Measurements from ENCODE around the gene BCAP29.

Gene BCAP29

GRCh38 chr7:107579554-107579884 is 527 bp upstream of the BCAP29 start:
- H4K20me1 ChIP-seq (ENCODE audit: low read depth, low read length): no peaks in the 10 kb centered on the region
- peaks cover 11% of the 10 kb centered on the region; the same call in 1 of the 2 replicates for H3K36me3 ChIP-seq (ENCODE audit: low read length)
- TF ChIP-seq CTCF (IDR thresholded peaks at IDR 0.05; ENCODE audit: insufficient read depth, low read length, poor library complexity, severe bottlenecking) (no peak), EZH2phosphoT487 (conservative IDR thresholded peaks at IDR 0.05; ENCODE audit: low read length) (no peak)
- peak overlapping the region; percentile 91 for H2AFZ ChIP-seq (ENCODE audit: low read depth, low read length, severe bottlenecking)
- peaks cover 21% of the 10 kb centered on the region; the same call in 1 of the 2 replicates for H3K79me2 ChIP-seq (ENCODE audit: insufficient read depth, low read length)
- H3K9me3 ChIP-seq (ENCODE audit: insufficient read depth, low read length): no peaks in the 10 kb centered on the region
- no peaks in the 10 kb centered on the region for H3K9me2 ChIP-seq (replicated peaks; ENCODE audit: insufficient read depth, low read length)
- H3F3A ChIP-seq (ENCODE audit: insufficient read depth): peaks cover 25% of the 10 kb centered on the region
- peak overlapping the region; percentile 38 for H3K27ac ChIP-seq (ENCODE audit: low read depth, low read length)
- peak overlapping the region; percentile 87 for H3K4me2 ChIP-seq (ENCODE audit: low read depth, low read length, poor library complexity, severe bottlenecking)
- no peaks in the 10 kb centered on the region for H3K27me3 ChIP-seq (ENCODE audit: low read length)
- peak overlapping the region; percentile 96 for H3K4me3 ChIP-seq (ENCODE audit: insufficient read depth, low read length, poor library complexity, severe bottlenecking)
- H3K9ac ChIP-seq (ENCODE audit: low read length): peak overlapping the region; percentile 84

GRCh38 chr7:107580716-107581383 is 804 bp downstream of the BCAP29 start:
- Histone ChIP-seq H3K79me2 (ENCODE audit: insufficient read depth, low read length) (peaks cover 21% of the 10 kb centered on the region; the same call in 1 of the 2 replicates), H2AFZ (ENCODE audit: low read depth, low read length, severe bottlenecking) (peak overlapping the region; percentile 91), H3K4me3 (ENCODE audit: insufficient read depth, low read length, poor library complexity, severe bottlenecking) (peak overlapping the region; percentile 96), H4K20me1 (ENCODE audit: low read depth, low read length) (no peaks in the 10 kb centered on the region), H3K4me2 (ENCODE audit: low read depth, low read length, poor library complexity, severe bottlenecking) (peak overlapping the region; percentile 87), H3K36me3 (ENCODE audit: low read length) (peaks cover 11% of the 10 kb centered on the region; the same call in 1 of the 2 replicates), H3K9ac (ENCODE audit: low read length) (peak overlapping the region; percentile 84), H3F3A (ENCODE audit: insufficient read depth) (peaks cover 16% of the 10 kb centered on the region), H3K9me3 (ENCODE audit: insufficient read depth, low read length) (no peaks in the 10 kb centered on the region), H3K9me2 (replicated peaks; ENCODE audit: insufficient read depth, low read length) (no peaks in the 10 kb centered on the region), H3K27me3 (ENCODE audit: low read length) (no peaks in the 10 kb centered on the region), H3K27ac (ENCODE audit: low read depth, low read length) (peak overlapping the region; percentile 38)
- TF ChIP-seq CTCF (IDR thresholded peaks at IDR 0.05; ENCODE audit: insufficient read depth, low read length, poor library complexity, severe bottlenecking) (no peak), EZH2phosphoT487 (conservative IDR thresholded peaks at IDR 0.05; ENCODE audit: low read length) (no peak)

GRCh38 chr7:107581387-107582013 is 1.5 kb downstream of the BCAP29 start:
- Histone ChIP-seq H2AFZ (ENCODE audit: low read depth, low read length, severe bottlenecking) (no peak overlapping the region), H3K9me2 (replicated peaks; ENCODE audit: insufficient read depth, low read length) (no peaks in the 10 kb centered on the region), H3K36me3 (ENCODE audit: low read length) (peaks cover 11% of the 10 kb centered on the region; the same call in 1 of the 2 replicates), H3F3A (ENCODE audit: insufficient read depth) (peaks cover 16% of the 10 kb centered on the region), H3K4me2 (ENCODE audit: low read depth, low read length, poor library complexity, severe bottlenecking) (peak overlapping the region; percentile 87), H3K27me3 (ENCODE audit: low read length) (no peaks in the 10 kb centered on the region), H4K20me1 (ENCODE audit: low read depth, low read length) (no peaks in the 10 kb centered on the region), H3K9me3 (ENCODE audit: insufficient read depth, low read length) (no peaks in the 10 kb centered on the region), H3K79me2 (ENCODE audit: insufficient read depth, low read length) (peaks cover 21% of the 10 kb centered on the region; the same call in 1 of the 2 replicates), H3K27ac (ENCODE audit: low read depth, low read length) (no peak overlapping the region), H3K4me3 (ENCODE audit: insufficient read depth, low read length, poor library complexity, severe bottlenecking) (no peak overlapping the region), H3K9ac (ENCODE audit: low read length) (0 out of 2 replicates have a peak overlapping the region, but pooled peaks have one; percentile 84)
- TF ChIP-seq CTCF (IDR thresholded peaks at IDR 0.05; ENCODE audit: insufficient read depth, low read length, poor library complexity, severe bottlenecking): no peak
- no peak for TF ChIP-seq EZH2phosphoT487 (conservative IDR thresholded peaks at IDR 0.05; ENCODE audit: low read length)

Measured in SU-DHL-6 (cell line).